Measurements from ENCODE around the gene SH3PXD2A.

The SH3PXD2A gene

DNA sequence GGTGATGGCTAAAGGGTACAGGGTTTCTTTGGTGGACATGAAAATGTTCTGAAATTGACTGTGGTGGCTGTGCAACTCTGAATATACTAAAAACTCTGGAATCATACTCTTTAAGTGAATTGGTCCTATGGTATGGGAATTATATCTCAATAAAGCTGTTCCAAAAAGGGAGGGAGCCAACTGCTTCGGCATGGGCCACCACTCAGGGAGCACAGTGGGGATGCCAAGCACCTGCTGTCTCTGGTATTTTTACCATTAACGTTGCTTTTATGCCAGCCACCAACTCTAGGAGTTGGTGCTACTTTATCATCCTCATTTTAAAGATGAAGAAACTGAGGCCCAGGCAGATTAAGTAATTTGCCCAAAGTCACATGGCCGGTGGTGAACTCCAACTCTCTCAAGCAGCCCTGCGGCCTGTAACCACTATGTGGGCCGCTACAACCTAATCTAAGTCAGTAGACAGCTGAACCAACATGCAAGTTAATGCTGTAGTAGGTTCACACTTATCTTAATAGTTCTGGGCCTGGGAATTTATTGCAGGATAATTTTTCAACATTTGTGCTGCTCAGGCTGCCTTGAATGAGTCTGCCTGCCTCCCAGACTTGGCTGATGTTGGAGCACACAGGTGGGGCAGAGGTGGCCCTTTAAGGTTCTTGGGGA lies 20.8 kb downstream of the SH3PXD2A start:
- Histone ChIP-seq H3K9me3 (ENCODE audit: control insufficient read depth, insufficient read depth, low read length) (no peaks in the 10 kb centered on the region), H3K27ac (ENCODE audit: low read length) (no peak overlapping the region), H3K27me3 (ENCODE audit: control insufficient read depth, insufficient read depth, low read length) (no peaks in the 10 kb centered on the region), H3K36me3 (ENCODE audit: control insufficient read depth, insufficient read depth, low read length) (no peaks in the 10 kb centered on the region), H3K4me1 (ENCODE audit: control insufficient read depth, insufficient read depth, low read length) (peaks cover 7% of the 10 kb centered on the region), H3K4me3 (ENCODE audit: low read length) (no peak overlapping the region)
- no peak for DNase-seq (ENCODE audit: low read depth, low spot score)
- no CpG with 5 or more reads among the region's 5 CpGs for WGBS (ENCODE audit: insufficient coverage, insufficient read length)

DNA sequence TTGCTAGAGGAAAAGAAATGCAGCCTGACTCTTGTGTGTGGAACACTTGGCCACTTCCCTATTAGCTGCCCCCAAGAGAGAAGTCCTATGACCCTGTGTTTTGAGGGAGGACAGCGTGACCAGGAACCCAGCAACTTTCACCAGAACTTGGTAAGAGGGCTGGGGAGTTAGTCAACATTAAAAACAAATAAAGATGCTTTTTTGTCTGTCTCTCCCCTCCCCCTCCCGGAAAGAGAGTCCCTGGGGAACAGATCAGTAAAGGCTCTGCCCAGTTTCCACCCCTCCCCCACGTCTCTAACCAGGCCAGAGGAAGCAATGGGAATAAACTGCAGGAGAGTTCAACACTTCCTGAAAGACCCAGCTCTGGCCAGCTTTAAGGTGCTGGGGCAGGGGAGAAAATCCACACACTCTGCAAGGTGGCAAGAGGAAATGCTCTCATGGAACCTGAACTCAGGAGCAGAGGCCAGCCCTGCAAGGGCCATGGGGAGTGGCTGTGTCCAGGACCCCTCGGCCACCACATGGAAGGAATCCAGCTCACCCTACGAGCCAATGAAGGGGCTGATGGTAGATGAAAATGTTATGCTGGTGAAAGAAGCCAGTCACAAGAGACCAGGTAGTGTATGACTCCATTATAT lies 21.5 kb downstream of the SH3PXD2A start:
- no peak overlapping the region for H3K27ac ChIP-seq (ENCODE audit: low read length)
- WGBS (ENCODE audit: insufficient coverage, insufficient read length) = no CpG with 5 or more reads among the region's 5 CpGs
- no peaks in the 10 kb centered on the region for H3K27me3 ChIP-seq (ENCODE audit: control insufficient read depth, insufficient read depth, low read length)
- no peaks in the 10 kb centered on the region for H3K9me3 ChIP-seq (ENCODE audit: control insufficient read depth, insufficient read depth, low read length)
- H3K36me3 ChIP-seq (ENCODE audit: control insufficient read depth, insufficient read depth, low read length) = no peaks in the 10 kb centered on the region
- peak; percentile 45 for DNase-seq (ENCODE audit: low read depth, low spot score)
- no peak overlapping the region for H3K4me3 ChIP-seq (ENCODE audit: low read length)
- peaks cover 3% of the 10 kb centered on the region; the same call in 1 of the 2 replicates for H3K4me1 ChIP-seq (ENCODE audit: control insufficient read depth, insufficient read depth, low read length)

DNA sequence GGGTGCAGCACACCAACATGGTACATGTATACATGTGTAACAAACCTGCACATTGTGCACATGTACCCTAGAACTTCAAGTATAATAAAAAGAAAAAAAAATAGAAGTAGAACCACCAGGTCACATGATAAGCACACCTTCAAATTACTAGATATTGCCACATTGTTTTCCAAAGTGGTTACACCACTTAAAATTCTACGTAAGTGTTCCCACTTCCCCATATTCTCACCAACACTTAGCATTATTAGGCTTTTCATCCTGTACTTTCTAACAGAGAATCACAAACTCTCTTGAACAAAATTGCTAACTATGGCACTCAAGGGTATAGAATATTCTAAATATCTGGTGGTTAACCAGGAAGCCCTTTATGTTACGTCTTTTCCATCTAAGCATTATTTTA lies 22.6 kb downstream of the SH3PXD2A start:
- no peak for DNase-seq (ENCODE audit: low read depth, low spot score)
- H3K4me3 ChIP-seq (ENCODE audit: low read length) = no peak overlapping the region
- WGBS (ENCODE audit: insufficient coverage, insufficient read length) = no CpG with 5 or more reads among the region's 2 CpGs
- no peaks in the 10 kb centered on the region for H3K27me3 ChIP-seq (ENCODE audit: control insufficient read depth, insufficient read depth, low read length)
- H3K36me3 ChIP-seq (ENCODE audit: control insufficient read depth, insufficient read depth, low read length) = no peaks in the 10 kb centered on the region
- H3K4me1 ChIP-seq (ENCODE audit: control insufficient read depth, insufficient read depth, low read length) = peaks cover 3% of the 10 kb centered on the region; the same call in 1 of the 2 replicates
- no peaks in the 10 kb centered on the region for H3K9me3 ChIP-seq (ENCODE audit: control insufficient read depth, insufficient read depth, low read length)
- no peak overlapping the region for H3K27ac ChIP-seq (ENCODE audit: low read length)

DNA sequence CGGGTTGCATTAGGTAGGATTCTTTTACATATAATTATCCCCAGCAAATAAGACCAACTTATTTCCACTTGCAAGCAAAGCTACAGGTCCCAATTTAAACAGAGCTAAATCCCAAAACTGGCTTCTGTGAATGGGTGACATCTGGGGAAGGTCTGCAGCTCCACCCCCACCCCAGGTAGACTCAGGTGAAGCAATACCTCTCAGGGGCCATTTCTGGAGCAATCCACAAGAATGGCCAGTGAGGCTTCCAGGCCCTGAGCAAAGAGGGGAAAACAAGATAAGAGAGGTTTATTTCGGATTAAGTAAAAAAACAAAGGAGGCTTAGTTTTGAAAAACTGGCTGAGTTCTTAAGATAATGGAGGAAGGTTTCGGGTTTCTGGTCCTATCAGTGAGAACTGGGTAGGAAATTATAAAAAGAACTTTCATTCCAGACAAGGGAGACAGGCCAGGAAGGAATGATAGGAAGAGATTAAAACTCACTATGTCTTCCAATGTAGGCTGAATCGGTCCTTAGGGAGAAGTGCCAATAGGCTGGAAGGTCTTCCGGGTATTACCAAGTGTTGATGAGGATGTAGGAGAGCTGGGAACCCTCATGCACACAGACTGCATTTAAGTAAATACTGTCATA lies 25.4 kb downstream of the SH3PXD2A start:
- no peaks in the 10 kb centered on the region for H3K9me3 ChIP-seq (ENCODE audit: control insufficient read depth, insufficient read depth, low read length)
- no CpG with 5 or more reads among the region's 5 CpGs for whole genome bisulfite sequencing (ENCODE audit: insufficient coverage, insufficient read length)
- no peaks in the 10 kb centered on the region for H3K27me3 ChIP-seq (ENCODE audit: control insufficient read depth, insufficient read depth, low read length)
- no peaks in the 10 kb centered on the region for H3K36me3 ChIP-seq (ENCODE audit: control insufficient read depth, insufficient read depth, low read length)
- peaks cover 3% of the 10 kb centered on the region; the same call in 1 of the 2 replicates for H3K4me1 ChIP-seq (ENCODE audit: control insufficient read depth, insufficient read depth, low read length)
- no peak overlapping the region for H3K4me3 ChIP-seq (ENCODE audit: low read length)
- H3K27ac ChIP-seq (ENCODE audit: low read length) = no peak overlapping the region
- no peak for DNase-seq (ENCODE audit: low read depth, low spot score)

DNA sequence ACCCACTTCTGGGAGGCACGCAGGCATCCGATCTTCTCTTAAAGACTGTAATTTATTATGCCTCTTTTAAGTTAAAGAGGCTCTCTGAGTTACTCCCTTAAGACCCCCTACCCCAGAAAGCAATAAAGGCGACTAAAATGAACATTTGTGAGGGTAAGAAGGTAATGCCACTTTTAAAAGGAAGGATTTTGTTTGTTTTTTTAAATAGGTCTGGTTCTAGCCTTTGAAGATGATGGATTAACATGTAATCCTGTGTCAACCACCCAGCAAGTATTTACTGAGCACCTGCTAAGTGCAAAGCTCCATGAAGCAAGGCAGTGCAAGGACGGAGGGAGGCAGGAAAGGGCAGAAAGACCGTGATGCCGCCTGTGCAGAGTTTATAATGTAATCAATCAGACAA lies 26.1 kb downstream of the SH3PXD2A start:
- Histone ChIP-seq H3K27ac (ENCODE audit: low read length) (no peak overlapping the region), H3K36me3 (ENCODE audit: control insufficient read depth, insufficient read depth, low read length) (no peaks in the 10 kb centered on the region), H3K9me3 (ENCODE audit: control insufficient read depth, insufficient read depth, low read length) (no peaks in the 10 kb centered on the region), H3K4me1 (ENCODE audit: control insufficient read depth, insufficient read depth, low read length) (peaks cover 3% of the 10 kb centered on the region; the same call in 1 of the 2 replicates), H3K4me3 (ENCODE audit: low read length) (no peak overlapping the region), H3K27me3 (ENCODE audit: control insufficient read depth, insufficient read depth, low read length) (no peaks in the 10 kb centered on the region)
- DNase-seq (ENCODE audit: low read depth, low spot score) = no peak
- no CpG with 5 or more reads among the region's 6 CpGs for WGBS (ENCODE audit: insufficient coverage, insufficient read length)

DNA sequence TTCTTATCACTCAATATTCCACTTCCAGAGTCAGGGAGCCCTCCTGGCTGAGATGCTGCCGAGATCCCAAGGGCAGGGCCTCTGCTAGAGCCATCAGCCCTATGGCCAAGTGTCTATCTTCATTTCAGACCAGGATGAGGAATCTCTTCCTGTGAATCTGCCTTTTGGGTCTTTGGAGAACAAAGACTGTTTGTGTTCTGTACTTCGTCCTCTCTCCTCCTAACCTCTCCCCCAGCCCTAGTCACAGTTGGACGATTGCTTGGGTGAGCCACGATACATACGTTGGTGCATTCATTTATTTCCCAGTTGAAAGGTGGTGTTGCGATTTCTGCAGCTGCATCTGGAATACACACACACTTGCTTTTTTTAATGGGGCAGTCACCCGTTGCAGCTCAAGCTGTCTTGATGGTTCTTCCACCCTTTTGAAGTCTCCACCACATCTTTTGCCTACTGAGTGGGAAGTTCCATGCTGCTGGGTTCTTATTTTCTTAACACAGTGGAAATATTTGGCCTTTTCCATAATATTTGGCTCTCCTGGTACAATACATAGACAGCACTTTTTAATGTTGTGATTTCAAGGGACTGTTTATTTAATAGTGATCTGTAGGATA lies 26.7 kb downstream of the SH3PXD2A start:
- Histone ChIP-seq H3K4me3 (ENCODE audit: low read length) (no peak overlapping the region), H3K27ac (ENCODE audit: low read length) (no peak overlapping the region), H3K9me3 (ENCODE audit: control insufficient read depth, insufficient read depth, low read length) (no peaks in the 10 kb centered on the region), H3K36me3 (ENCODE audit: control insufficient read depth, insufficient read depth, low read length) (no peaks in the 10 kb centered on the region), H3K4me1 (ENCODE audit: control insufficient read depth, insufficient read depth, low read length) (no peaks in the 10 kb centered on the region; the same call in 1 of the 2 replicates), H3K27me3 (ENCODE audit: control insufficient read depth, insufficient read depth, low read length) (no peaks in the 10 kb centered on the region)
- no CpG with 5 or more reads among the region's 7 CpGs for WGBS (ENCODE audit: insufficient coverage, insufficient read length)
- no peak for DNase-seq (ENCODE audit: low read depth, low spot score)

DNA sequence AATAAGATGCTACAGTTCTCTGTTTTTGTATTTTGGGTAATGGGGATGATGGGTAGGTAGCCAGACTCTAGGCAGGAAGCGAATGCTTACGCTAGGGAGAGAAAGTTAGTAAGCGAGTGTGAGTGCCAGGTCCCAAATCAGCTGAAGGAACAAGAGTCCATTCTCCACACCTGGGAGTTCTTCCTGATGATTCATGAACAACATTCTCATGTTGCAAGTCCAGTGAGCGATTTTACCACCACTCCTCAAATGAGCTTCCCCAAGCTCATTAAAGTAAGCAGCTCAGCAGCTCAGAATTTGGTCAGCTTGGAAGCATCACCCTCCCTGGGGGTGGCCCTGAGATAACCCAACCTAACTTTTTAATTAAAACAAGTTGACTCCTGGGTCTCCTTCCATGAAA lies 27.3 kb downstream of the SH3PXD2A start:
- Histone ChIP-seq H3K36me3 (ENCODE audit: control insufficient read depth, insufficient read depth, low read length) (no peaks in the 10 kb centered on the region), H3K9me3 (ENCODE audit: control insufficient read depth, insufficient read depth, low read length) (no peaks in the 10 kb centered on the region), H3K4me3 (ENCODE audit: low read length) (no peak overlapping the region), H3K27me3 (ENCODE audit: control insufficient read depth, insufficient read depth, low read length) (no peaks in the 10 kb centered on the region), H3K27ac (ENCODE audit: low read length) (no peak overlapping the region), H3K4me1 (ENCODE audit: control insufficient read depth, insufficient read depth, low read length) (no peaks in the 10 kb centered on the region)
- DNase-seq (ENCODE audit: low read depth, low spot score) = no peak
- no CpG with 5 or more reads among the region's 4 CpGs for whole genome bisulfite sequencing (ENCODE audit: insufficient coverage, insufficient read length)

DNA sequence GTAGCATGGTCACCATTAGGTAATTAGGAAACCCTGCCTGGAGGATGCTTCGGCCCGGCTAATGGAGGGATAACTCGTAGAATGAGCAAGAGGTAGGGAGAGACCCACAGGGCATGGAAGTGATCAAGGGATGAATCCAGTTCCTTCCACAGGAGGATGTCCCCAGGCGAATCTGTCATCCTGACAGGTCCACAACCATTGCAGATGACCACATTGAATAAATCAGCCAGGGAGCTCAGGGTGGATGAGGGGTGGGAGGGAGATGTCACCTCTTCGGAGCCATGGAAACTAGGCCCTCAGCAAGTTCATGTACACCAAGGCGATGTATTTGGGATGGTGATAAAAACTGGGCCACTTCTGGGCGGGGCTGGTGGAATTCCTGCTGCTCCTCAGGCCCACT lies 28.5 kb downstream of the SH3PXD2A start:
- H3K27me3 ChIP-seq (ENCODE audit: control insufficient read depth, insufficient read depth, low read length) = no peaks in the 10 kb centered on the region
- no peak for DNase-seq (ENCODE audit: low read depth, low spot score)
- H3K4me1 ChIP-seq (ENCODE audit: control insufficient read depth, insufficient read depth, low read length) = no peaks in the 10 kb centered on the region
- no CpG with 5 or more reads among the region's 7 CpGs for WGBS (ENCODE audit: insufficient coverage, insufficient read length)
- H3K4me3 ChIP-seq (ENCODE audit: low read length) = no peak overlapping the region
- H3K36me3 ChIP-seq (ENCODE audit: control insufficient read depth, insufficient read depth, low read length) = no peaks in the 10 kb centered on the region
- no peak overlapping the region for H3K27ac ChIP-seq (ENCODE audit: low read length)
- no peaks in the 10 kb centered on the region for H3K9me3 ChIP-seq (ENCODE audit: control insufficient read depth, insufficient read depth, low read length)

DNA sequence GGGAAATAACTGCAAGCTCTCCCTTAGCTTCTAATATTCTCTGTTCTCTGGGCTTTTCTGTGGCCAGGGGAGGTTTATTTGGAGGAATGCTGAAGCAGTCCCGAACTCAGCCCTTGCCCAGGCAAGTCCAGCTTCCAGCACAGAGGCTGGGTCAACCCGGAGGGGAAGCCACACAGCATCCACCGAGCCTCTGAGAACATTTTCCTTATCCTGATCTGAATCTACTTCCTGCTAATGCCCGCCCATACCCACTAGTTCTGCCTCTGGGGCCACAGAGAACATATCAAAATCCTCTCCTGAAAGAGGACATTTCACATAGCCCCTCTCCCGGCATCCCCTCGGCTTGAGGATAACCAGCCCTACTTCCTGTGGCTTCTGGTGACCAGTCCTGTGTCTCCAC lies 31.1 kb downstream of the SH3PXD2A start:
- H3K4me3 ChIP-seq (ENCODE audit: low read length) = no peak overlapping the region
- no peaks in the 10 kb centered on the region for H3K36me3 ChIP-seq (ENCODE audit: control insufficient read depth, insufficient read depth, low read length)
- no peaks in the 10 kb centered on the region for H3K9me3 ChIP-seq (ENCODE audit: control insufficient read depth, insufficient read depth, low read length)
- H3K4me1 ChIP-seq (ENCODE audit: control insufficient read depth, insufficient read depth, low read length) = no peaks in the 10 kb centered on the region; the same call in 1 of the 2 replicates
- DNase-seq (ENCODE audit: low read depth, low spot score) = no peak
- no peaks in the 10 kb centered on the region for H3K27me3 ChIP-seq (ENCODE audit: control insufficient read depth, insufficient read depth, low read length)
- no peak overlapping the region for H3K27ac ChIP-seq (ENCODE audit: low read length)
- no CpG with 5 or more reads among the region's 6 CpGs for WGBS (ENCODE audit: insufficient coverage, insufficient read length)

DNA sequence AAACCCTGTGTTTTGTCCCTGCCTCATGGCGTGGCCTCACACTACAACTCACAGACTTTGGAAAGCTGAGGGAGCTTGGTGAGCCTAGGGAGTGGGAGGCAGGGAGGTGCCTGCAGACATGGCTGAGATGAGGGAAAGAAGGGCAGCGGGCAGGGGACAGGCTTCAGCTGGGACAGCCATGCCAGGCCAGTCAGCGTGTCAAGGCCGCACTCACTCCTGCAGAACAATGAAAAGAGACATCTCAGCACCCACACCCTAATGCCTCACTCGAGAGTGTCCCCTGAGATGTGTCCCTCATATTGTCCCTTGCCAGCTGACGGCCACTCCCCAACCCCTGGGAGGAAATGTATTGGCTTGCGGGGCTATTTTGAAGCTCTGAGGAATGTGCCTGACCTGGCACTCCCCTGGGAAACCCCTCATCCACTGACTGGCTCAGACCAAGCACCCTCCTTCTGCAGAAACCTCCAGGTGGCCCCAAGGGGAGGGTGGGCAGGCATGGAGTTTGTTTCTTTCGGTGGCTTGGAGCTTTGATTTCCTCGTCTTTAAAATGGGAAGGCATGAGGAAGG lies 31.6 kb downstream of the SH3PXD2A start:
- no CpG with 5 or more reads among the region's 9 CpGs for WGBS (ENCODE audit: insufficient coverage, insufficient read length)
- Histone ChIP-seq H3K27me3 (ENCODE audit: control insufficient read depth, insufficient read depth, low read length) (no peaks in the 10 kb centered on the region), H3K4me1 (ENCODE audit: control insufficient read depth, insufficient read depth, low read length) (no peaks in the 10 kb centered on the region; the same call in 1 of the 2 replicates)

More for the DNA sequence above, 31.6 kb downstream of the SH3PXD2A start:
- no peak overlapping the region for H3K4me3 ChIP-seq (ENCODE audit: low read length)
- no peaks in the 10 kb centered on the region for H3K9me3 ChIP-seq (ENCODE audit: control insufficient read depth, insufficient read depth, low read length)
- no peak for DNase-seq (ENCODE audit: low read depth, low spot score)
- H3K36me3 ChIP-seq (ENCODE audit: control insufficient read depth, insufficient read depth, low read length) = no peaks in the 10 kb centered on the region
- no peak overlapping the region for H3K27ac ChIP-seq (ENCODE audit: low read length)

All from iPS DF 6.9 (cell line).